Mesodermal cell (in vitro differentiated cells): ENCODE data around the gene SH3PXD2A.
"Not testable (repeated sequence)": the region's sequence is repeated elsewhere in the genome, so short reads cannot be mapped to it uniquely, and the experiment has no call there.

Experiments used
- H3K27ac ChIP-seq: 2 replicates; pipeline ENCODE4 v1.7.0; 2013; ENCODE audit warnings: mild to moderate bottlenecking, low read depth, low read length, moderate library complexity; ENCODE audit not compliant: severe bottlenecking
- H3K36me3 ChIP-seq: 2 replicates; pipeline ENCODE4 v1.7.1; 2013; ENCODE audit warnings: mild to moderate bottlenecking, low read length, moderate library complexity; ENCODE audit not compliant: control insufficient read depth, insufficient read depth
- H3K4me1 ChIP-seq: one replicate; pipeline ENCODE4 v1.7.1; 2013; ENCODE audit warnings: mild to moderate bottlenecking, low read length; ENCODE audit not compliant: insufficient read depth, control insufficient read depth, poor library complexity, severe bottlenecking
- H3K4me3 ChIP-seq: 2 replicates; pipeline ENCODE4 v1.7.0; 2013; ENCODE audit warnings: low read length, control low read depth, mild to moderate bottlenecking; ENCODE audit not compliant: insufficient read depth, poor library complexity, severe bottlenecking; ENCODE audit errors: extremely low read depth
- H3K9me3 ChIP-seq: 2 replicates; pipeline ENCODE4 v1.7.1; 2013; ENCODE audit warnings: mild to moderate bottlenecking, low read length, moderate library complexity; ENCODE audit not compliant: control insufficient read depth
- WGBS, 2 experiments: methylation state at CpG; one replicate each; pipeline ENCODE4 v1.1.5; 2013; ENCODE audit warnings: missing lambda C conversion rate in 2 of 2; ENCODE audit not compliant: insufficient coverage in 2 of 2; 5-methylcytosine and 5-hydroxymethylcytosine counted together

SH3PXD2A gene

GRCh38 chr10:103732339-103733044 lies 122.9 kb downstream of the SH3PXD2A start:
- no peaks in the 10 kb centered on the region for H3K9me3 ChIP-seq
- H3K4me1 ChIP-seq, result peaks cover 60% of the 10 kb centered on the region
- H3K4me3 ChIP-seq, result no peak overlapping the region
- peaks cover 36% of the 10 kb centered on the region for H3K36me3 ChIP-seq
- WGBS, 2 experiments, result 90 to 91% methylated on average over 11 to 13 of the region's 14 CpGs
- peak overlapping the region; percentile 89 for H3K27ac ChIP-seq

GRCh38 chr10:103731609-103732270 lies 123.6 kb downstream of the SH3PXD2A start:
- Histone ChIP-seq H3K4me3 (no peak overlapping the region), H3K9me3 (no peaks in the 10 kb centered on the region), H3K36me3 (peaks cover 36% of the 10 kb centered on the region), H3K27ac (peak overlapping the region; percentile 89), H3K4me1 (peaks cover 61% of the 10 kb centered on the region)
- 71 to 100% methylated on average over 1 of the region's 3 CpGs for WGBS, 2 experiments

- Histone ChIP-seq H3K4me1 (peaks cover 61% of the 10 kb centered on the region), H3K27ac (peak overlapping the region; percentile 26), H3K36me3 (peaks cover 35% of the 10 kb centered on the region)
- H3K4me3 ChIP-seq, H3K9me3 ChIP-seq: not testable (repeated sequence)
- 91 to 95% methylated on average over 2 to 4 of the region's 4 CpGs for WGBS, 2 experiments
Measured at GRCh38 chr10:103731026-103731425, 124.3 kb downstream of the SH3PXD2A start.

GRCh38 chr10:103729851-103730250 lies 125.5 kb downstream of the SH3PXD2A start:
- no peak overlapping the region for H3K4me3 ChIP-seq
- H3K27ac ChIP-seq, result no peak overlapping the region
- WGBS, 2 experiments, result 81 to 87% methylated on average over 4 to 5 of the region's 5 CpGs
- no peaks in the 10 kb centered on the region for H3K9me3 ChIP-seq
- peaks cover 33% of the 10 kb centered on the region for H3K36me3 ChIP-seq
- H3K4me1 ChIP-seq, result peaks cover 49% of the 10 kb centered on the region

- Histone ChIP-seq H3K4me3 (no peak overlapping the region), H3K27ac (peak overlapping the region; percentile 71), H3K36me3 (peaks cover 45% of the 10 kb centered on the region), H3K9me3 (no peaks in the 10 kb centered on the region), H3K4me1 (peaks cover 40% of the 10 kb centered on the region)
- 94 to 98% methylated on average over 6 to 7 of the region's 7 CpGs for WGBS, 2 experiments
Measured at GRCh38 chr10:103727991-103728689, 127.2 kb downstream of the SH3PXD2A start.

GRCh38 chr10:103727546-103727963 lies 127.8 kb downstream of the SH3PXD2A start:
- H3K9me3 ChIP-seq, result no peaks in the 10 kb centered on the region
- peak overlapping the region; percentile 71 for H3K27ac ChIP-seq
- peaks cover 35% of the 10 kb centered on the region for H3K4me1 ChIP-seq
- peaks cover 50% of the 10 kb centered on the region for H3K36me3 ChIP-seq
- 91 to 94% methylated on average over 11 to 13 of the region's 14 CpGs for WGBS, 2 experiments
- H3K4me3 ChIP-seq, result no peak overlapping the region

GRCh38 chr10:103726637-103727036 lies 128.7 kb downstream of the SH3PXD2A start:
- H3K4me1 ChIP-seq, result peaks cover 30% of the 10 kb centered on the region
- H3K4me3 ChIP-seq, result no peak overlapping the region
- H3K36me3 ChIP-seq, result peaks cover 55% of the 10 kb centered on the region
- H3K27ac ChIP-seq, result no peak overlapping the region
- no peaks in the 10 kb centered on the region for H3K9me3 ChIP-seq
- WGBS, 2 experiments, result 89 to 100% methylated on average over 1 of the region's 1 CpG

GRCh38 chr10:103725242-103725641 lies 130.1 kb downstream of the SH3PXD2A start:
- Histone ChIP-seq H3K36me3 (peaks cover 62% of the 10 kb centered on the region), H3K4me1 (peaks cover 32% of the 10 kb centered on the region), H3K27ac (no peak overlapping the region), H3K4me3 (no peak overlapping the region), H3K9me3 (no peaks in the 10 kb centered on the region)
- 98% methylated on average over 5 of the region's 5 CpGs for WGBS, 2 experiments

- 85 to 100% methylated on average over 1 to 2 of the region's 2 CpGs for WGBS, 2 experiments
- Histone ChIP-seq H3K9me3 (no peaks in the 10 kb centered on the region), H3K4me3 (no peak overlapping the region), H3K27ac (no peak overlapping the region), H3K4me1 (peaks cover 32% of the 10 kb centered on the region), H3K36me3 (peaks cover 66% of the 10 kb centered on the region)
Measured at GRCh38 chr10:103724771-103725170, 130.6 kb downstream of the SH3PXD2A start.

GRCh38 chr10:103724074-103724473 lies 131.3 kb downstream of the SH3PXD2A start:
- 87 to 100% methylated on average over 2 to 5 of the region's 8 CpGs for WGBS, 2 experiments
- no peak overlapping the region for H3K27ac ChIP-seq
- no peaks in the 10 kb centered on the region for H3K9me3 ChIP-seq
- H3K4me3 ChIP-seq, result no peak overlapping the region
- H3K36me3 ChIP-seq, result peaks cover 70% of the 10 kb centered on the region
- H3K4me1 ChIP-seq, result peaks cover 29% of the 10 kb centered on the region
